ENCODE results near the gene CABLES1. TPM values are rescaled to one million over a fixed set of nuclear protein-coding genes. Genes with fewer than 3 reads are reported as not detected.

The CABLES1 gene
- total RNA-seq, 4 donors from 2014 or later, result 0.58 to 1.6 (median 1.3) TPM

DNA sequence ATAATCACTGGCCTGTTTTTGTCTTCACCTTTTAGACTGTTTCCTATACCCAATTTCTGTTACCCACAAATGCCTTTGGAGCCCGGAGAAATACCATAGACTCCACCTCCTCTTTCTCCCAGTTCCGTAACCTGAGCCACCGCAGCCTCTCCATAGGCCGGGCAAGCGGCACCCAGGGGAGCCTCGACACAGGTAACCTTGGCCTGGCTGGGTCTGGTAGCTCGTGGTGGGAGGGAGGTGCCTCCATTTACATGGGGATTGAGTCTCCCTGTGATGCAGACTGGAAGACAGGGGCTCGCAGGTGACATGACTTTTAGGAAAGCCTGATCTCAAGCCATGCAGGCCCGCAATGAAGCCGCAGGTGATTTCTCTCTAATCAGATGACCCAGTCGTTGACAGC is 100.6 kb downstream of the CABLES1 start:
- Histone ChIP-seq H3K4me1 (peaks cover 0 to 11% of the 10 kb centered on the region in 2 donors), H3K9me3 (no peaks in the 10 kb centered on the region), H3K4me3 (no peak overlapping the region), H3K36me3 (no peaks in the 10 kb centered on the region), H3K27me3 (no peaks in the 10 kb centered on the region), H3K27ac (no peak overlapping the region)
- ATAC-seq (no peak), DNase-seq (no peak)
- in situ Hi-C loops (cut with MboI; ENCODE audit: low sequenced_read_pairs in 4 of 4) (loop anchor here in 1 of 4 donors (25.0 kb wide), 1 partner anchor 201 kb away; a partner anchor contains a TSS), intact Hi-C loops (cut with DNase I; ENCODE audit: low total_unique reads) (no loop called here)
- TF ChIP-seq CTCF (IDR thresholded peaks at IDR 0.05 in 4 of 5, conservative IDR thresholded peaks at IDR 0.05 in 1 of 5) (no peak), POLR2A (IDR thresholded peaks at IDR 0.05) (no peak)

GRCh38 chr18:23236876-23237468 is 101.7 kb downstream of the CABLES1 start:
- TF ChIP-seq POLR2A (IDR thresholded peaks at IDR 0.05) (no peak), CTCF (IDR thresholded peaks at IDR 0.05 in 4 of 5, conservative IDR thresholded peaks at IDR 0.05 in 1 of 5) (no peak)
- no peaks in the 10 kb centered on the region for H3K9me3 ChIP-seq
- intact Hi-C loops (cut with DNase I; ENCODE audit: low total_unique reads), result no loop called here
- ATAC-seq, result no peak
- no peaks in the 10 kb centered on the region for H3K27me3 ChIP-seq
- DNase-seq, result no peak
- peaks cover 0 to 9% of the 10 kb centered on the region in 2 donors for H3K4me1 ChIP-seq
- peak overlapping the region in 2 of 4 donors; percentile 36 to 58 for H3K4me3 ChIP-seq
- no peaks in the 10 kb centered on the region for H3K36me3 ChIP-seq
- H3K27ac ChIP-seq, result peak overlapping the region in 3 of 4 donors; percentile 41 to 66 (median 59)
- in situ Hi-C loops (cut with MboI; ENCODE audit: low sequenced_read_pairs in 4 of 4), result loop anchor here in 1 of 4 donors (25.0 kb wide), 1 partner anchor 200 kb away; a partner anchor contains a TSS

DNA sequence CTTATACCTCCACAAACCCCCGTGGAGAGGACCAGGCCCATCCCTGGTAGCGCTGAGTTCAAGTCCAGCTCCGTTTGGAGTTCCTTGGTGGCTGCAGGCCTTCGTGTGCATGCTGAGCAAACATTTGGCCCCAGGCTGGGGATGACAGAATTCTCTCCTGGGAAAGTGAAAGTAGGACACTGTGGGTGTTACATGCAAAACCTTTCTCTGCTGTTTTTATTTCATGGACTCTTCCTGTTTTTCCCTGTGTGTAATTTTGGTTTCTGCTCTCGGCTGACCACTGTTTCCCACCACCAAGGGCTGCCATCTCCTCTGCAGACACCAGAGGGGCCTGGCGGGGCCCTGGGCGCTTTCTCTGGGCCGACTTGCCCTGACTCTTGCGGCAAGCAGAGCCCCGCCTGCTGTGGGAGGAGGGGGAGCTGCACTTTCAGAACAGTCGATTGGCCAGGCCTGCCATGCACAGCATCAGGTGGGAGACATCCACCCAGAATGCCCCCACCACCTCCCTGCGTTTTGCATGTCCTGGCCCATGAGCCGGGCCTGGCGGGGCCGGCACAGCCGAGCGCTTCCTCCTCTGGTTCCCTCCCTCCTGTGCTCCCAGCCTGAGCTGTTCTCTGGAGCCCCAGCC is 102.4 kb downstream of the CABLES1 start:
- in situ Hi-C loops (cut with MboI; ENCODE audit: low sequenced_read_pairs in 4 of 4), result loop anchor here in 1 of 4 donors (25.0 kb wide), 1 partner anchor 200 kb away; a partner anchor contains a TSS
- TF ChIP-seq POLR2A (IDR thresholded peaks at IDR 0.05) (no peak), CTCF (IDR thresholded peaks at IDR 0.05 in 4 of 5, conservative IDR thresholded peaks at IDR 0.05 in 1 of 5) (peak in 1 of 5 experiments; percentile 13)
- DNase-seq (peak in 1 of 2 donors; percentile 36), ATAC-seq (peak; percentile 59 to 70)
- peak overlapping the region; percentile 41 to 68 (median 62) for H3K27ac ChIP-seq
- intact Hi-C loops (cut with DNase I; ENCODE audit: low total_unique reads), result no loop called here
- no peaks in the 10 kb centered on the region for H3K9me3 ChIP-seq
- peak overlapping the region; percentile 36 to 58 (median 46) for H3K4me3 ChIP-seq
- H3K36me3 ChIP-seq, result no peaks in the 10 kb centered on the region
- peaks cover 0 to 9% of the 10 kb centered on the region in 2 donors for H3K4me1 ChIP-seq
- H3K27me3 ChIP-seq, result no peaks in the 10 kb centered on the region

GRCh38 chr18:23238152-23238531 is 102.9 kb downstream of the CABLES1 start:
- peak overlapping the region; percentile 41 to 68 (median 62) for H3K27ac ChIP-seq
- in situ Hi-C loops (cut with MboI; ENCODE audit: low sequenced_read_pairs in 4 of 4), result loop anchor here in 1 of 4 donors (25.0 kb wide), 1 partner anchor 199 kb away; a partner anchor contains a TSS
- peak overlapping the region; percentile 36 to 58 (median 46) for H3K4me3 ChIP-seq
- intact Hi-C loops (cut with DNase I; ENCODE audit: low total_unique reads), result no loop called here
- H3K9me3 ChIP-seq, result no peaks in the 10 kb centered on the region
- TF ChIP-seq POLR2A (IDR thresholded peaks at IDR 0.05) (no peak), CTCF (IDR thresholded peaks at IDR 0.05 in 4 of 5, conservative IDR thresholded peaks at IDR 0.05 in 1 of 5) (no peak)
- peaks cover 0 to 9% of the 10 kb centered on the region in 2 donors for H3K4me1 ChIP-seq
- ATAC-seq, result peak; percentile 61 to 67
- peak in 1 of 2 donors; percentile 37 for DNase-seq
- H3K36me3 ChIP-seq, result no peaks in the 10 kb centered on the region
- H3K27me3 ChIP-seq, result no peaks in the 10 kb centered on the region
